ENCODE measurements around the gene RELA.
"Not testable (repeated sequence)": the region's sequence is repeated elsewhere in the genome, so short reads cannot be mapped to it uniquely, and the experiment has no call there.

RELA gene

DNA sequence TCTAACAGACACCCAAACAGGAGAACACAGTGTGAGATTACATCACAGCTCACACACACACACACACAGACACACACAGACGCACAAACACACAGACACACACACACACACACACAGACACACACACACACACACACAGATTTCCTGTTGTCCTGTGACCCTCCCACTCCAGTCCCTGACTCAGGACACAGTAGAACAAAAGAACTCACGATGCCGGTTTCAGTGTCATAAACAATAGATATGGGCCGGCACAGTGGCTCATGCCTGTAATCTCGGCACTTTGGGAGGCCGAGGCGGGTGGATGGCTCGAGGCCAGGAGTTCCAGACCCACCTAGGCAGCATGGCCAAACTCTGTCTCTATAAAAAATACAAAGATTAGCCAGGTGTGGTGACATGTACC lies 35.5 kb upstream of the RELA start:
- Histone ChIP-seq H3K9me3 (ENCODE audit: control insufficient read depth, low read length) (no peaks in the 10 kb centered on the region), H3K27me3 (replicated peaks; ENCODE audit: control insufficient read depth, insufficient read depth, low read length) (peaks cover 54% of the 10 kb centered on the region), H3K4me3 (ENCODE audit: low read length) (no peak overlapping the region), H3K4me1 (ENCODE audit: control insufficient read depth, insufficient read depth, low read length) (no peaks in the 10 kb centered on the region), H3K36me3 (ENCODE audit: control insufficient read depth, insufficient read depth, low read length, severe bottlenecking) (no peaks in the 10 kb centered on the region), H3K9ac (ENCODE audit: low read length) (no peak overlapping the region)
- no peak for DNase-seq (ENCODE audit: low read depth)

DNA sequence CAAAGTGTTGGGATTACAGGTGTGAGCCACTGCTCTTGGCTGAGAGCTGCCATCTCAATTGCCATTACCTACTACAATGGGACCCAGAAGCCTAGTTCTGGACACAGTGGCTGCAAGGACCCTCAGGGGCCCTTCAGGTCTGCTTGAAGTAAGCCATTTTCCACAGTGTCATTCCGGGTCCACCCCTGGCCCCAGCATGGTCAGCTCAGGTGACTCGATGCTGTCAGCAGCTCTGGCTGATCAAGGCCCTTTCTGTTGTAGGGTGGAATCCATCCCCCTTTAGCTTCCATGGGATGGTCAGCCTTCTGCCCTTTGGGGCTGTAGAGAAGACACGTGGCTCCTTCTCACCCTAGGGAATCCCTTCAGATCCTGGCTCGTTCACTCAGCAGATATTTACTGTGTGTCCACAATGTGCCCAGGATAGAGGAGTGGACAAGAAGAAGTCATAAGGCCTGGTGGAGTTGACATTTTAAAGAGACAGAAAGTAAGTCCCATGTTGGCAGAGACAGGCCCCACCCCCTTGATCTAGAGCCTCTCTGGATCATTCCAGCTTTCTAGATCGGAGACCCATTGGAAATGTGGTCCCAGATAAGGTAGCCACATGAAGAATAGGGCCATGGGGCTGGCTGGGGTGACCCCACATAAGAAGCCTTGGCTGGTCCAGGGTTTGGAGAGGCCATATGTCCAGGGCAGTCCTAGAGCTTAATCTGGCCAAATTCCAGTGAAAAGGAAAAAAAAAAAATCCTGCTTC lies 34.3 kb upstream of the RELA start:
- H3K9me3 ChIP-seq (ENCODE audit: control insufficient read depth, low read length), result no peaks in the 10 kb centered on the region
- H3K27me3 ChIP-seq (replicated peaks; ENCODE audit: control insufficient read depth, insufficient read depth, low read length), result peaks cover 51% of the 10 kb centered on the region
- no peaks in the 10 kb centered on the region for H3K36me3 ChIP-seq (ENCODE audit: control insufficient read depth, insufficient read depth, low read length, severe bottlenecking)
- no peaks in the 10 kb centered on the region for H3K4me1 ChIP-seq (ENCODE audit: control insufficient read depth, insufficient read depth, low read length)
- no peak for DNase-seq (ENCODE audit: low read depth)
- H3K4me3 ChIP-seq (ENCODE audit: low read length), result no peak overlapping the region
- H3K9ac ChIP-seq (ENCODE audit: low read length), result no peak overlapping the region

DNA sequence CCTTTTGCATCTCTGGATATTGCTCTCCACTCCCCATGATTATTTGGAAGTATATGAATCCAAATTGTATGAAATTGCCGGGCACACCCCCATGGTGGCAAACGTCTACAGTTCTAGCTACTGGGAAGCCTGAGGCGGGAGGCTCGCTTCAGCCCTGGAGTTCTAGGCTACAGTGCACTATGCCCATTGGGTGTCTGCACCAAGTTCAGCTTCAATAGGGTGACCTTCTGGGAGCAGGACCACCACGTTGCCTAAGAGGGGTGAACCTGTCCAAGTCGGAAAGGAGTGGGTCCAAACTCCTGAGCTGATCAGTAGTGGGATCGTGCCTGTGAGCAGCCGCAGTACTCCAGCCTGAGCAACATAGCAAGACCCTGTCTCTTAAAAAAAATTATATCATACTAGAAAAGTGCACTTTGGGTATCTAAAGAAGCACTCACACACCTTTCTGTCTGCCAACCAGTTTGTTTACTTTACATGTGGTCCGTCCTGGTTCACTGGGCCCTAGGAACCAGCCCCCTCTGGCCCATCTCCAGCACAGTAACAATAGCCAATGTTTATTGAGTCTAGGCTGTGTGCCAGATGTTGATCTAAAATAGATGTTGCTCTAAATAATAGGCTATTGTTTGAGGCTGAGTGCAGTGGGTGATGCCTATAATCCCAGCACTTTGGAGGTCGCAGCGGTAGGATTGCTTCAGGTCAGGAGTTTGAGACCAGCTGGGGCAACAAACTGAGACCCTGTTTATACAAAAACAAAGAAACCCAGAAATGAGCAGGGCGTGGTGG lies 32.9 kb upstream of the RELA start:
- DNase-seq (ENCODE audit: low read depth), result no peak
- H3K9me3 ChIP-seq (ENCODE audit: control insufficient read depth, low read length), result no peaks in the 10 kb centered on the region
- no peak overlapping the region for H3K9ac ChIP-seq (ENCODE audit: low read length)
- H3K36me3 ChIP-seq (ENCODE audit: control insufficient read depth, insufficient read depth, low read length, severe bottlenecking), result no peaks in the 10 kb centered on the region
- no peaks in the 10 kb centered on the region for H3K4me1 ChIP-seq (ENCODE audit: control insufficient read depth, insufficient read depth, low read length)
- peaks cover 42% of the 10 kb centered on the region for H3K27me3 ChIP-seq (replicated peaks; ENCODE audit: control insufficient read depth, insufficient read depth, low read length)
- no peak overlapping the region for H3K4me3 ChIP-seq (ENCODE audit: low read length)

DNA sequence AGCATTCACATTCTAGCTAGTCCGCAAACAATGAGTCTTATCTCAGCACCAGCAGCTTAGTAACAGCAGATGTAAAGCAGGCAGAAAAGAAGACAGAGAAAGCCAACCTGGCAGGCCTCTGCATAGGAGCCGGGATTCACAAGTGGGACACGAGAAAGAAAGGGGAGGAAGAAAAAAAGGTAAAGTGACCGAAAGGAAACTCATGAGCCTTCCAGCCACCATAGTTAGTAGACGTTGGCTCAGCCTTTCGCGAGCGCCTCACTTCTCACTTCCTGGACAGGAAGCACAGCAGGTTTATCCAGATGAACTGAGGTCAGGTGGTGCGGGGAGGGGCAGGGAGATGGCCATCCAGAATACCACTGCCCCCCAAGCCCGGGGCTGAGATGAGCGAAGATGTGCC lies 29.7 kb upstream of the RELA start:
- Histone ChIP-seq H3K36me3 (ENCODE audit: control insufficient read depth, insufficient read depth, low read length, severe bottlenecking) (no peaks in the 10 kb centered on the region), H3K9me3 (ENCODE audit: control insufficient read depth, low read length) (no peaks in the 10 kb centered on the region), H3K4me1 (ENCODE audit: control insufficient read depth, insufficient read depth, low read length) (no peaks in the 10 kb centered on the region), H3K9ac (ENCODE audit: low read length) (no peak overlapping the region), H3K27me3 (replicated peaks; ENCODE audit: control insufficient read depth, insufficient read depth, low read length) (peaks cover 16% of the 10 kb centered on the region), H3K4me3 (ENCODE audit: low read length) (no peak overlapping the region)
- DNase-seq (ENCODE audit: low read depth), result no peak

DNA sequence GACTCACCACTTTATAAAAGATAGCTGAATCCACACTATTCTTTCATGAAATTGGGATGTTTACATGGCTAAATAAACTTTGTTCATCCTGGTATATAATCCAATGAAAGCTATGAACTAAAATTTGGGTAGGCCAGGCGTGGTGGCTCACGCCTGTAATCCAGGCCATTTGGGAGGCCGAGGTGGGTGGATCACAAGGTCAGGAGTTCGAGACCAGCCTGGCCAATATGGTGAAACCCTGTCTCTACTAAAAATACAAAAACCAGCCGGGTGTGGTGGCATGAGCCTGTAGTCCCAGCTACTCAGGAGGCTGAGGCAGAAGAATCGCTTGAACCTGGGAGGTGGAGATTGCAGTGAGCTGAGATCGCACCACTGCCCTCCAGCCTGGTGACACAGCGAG lies 29.1 kb upstream of the RELA start:
- not testable (repeated sequence) for H3K4me3 ChIP-seq (ENCODE audit: low read length); H3K9ac ChIP-seq (ENCODE audit: low read length); H3K9me3 ChIP-seq (ENCODE audit: control insufficient read depth, low read length); DNase-seq (ENCODE audit: low read depth); H3K4me1 ChIP-seq (ENCODE audit: control insufficient read depth, insufficient read depth, low read length); H3K36me3 ChIP-seq (ENCODE audit: control insufficient read depth, insufficient read depth, low read length, severe bottlenecking)
- H3K27me3 ChIP-seq (replicated peaks; ENCODE audit: control insufficient read depth, insufficient read depth, low read length), result peaks cover 16% of the 10 kb centered on the region

DNA sequence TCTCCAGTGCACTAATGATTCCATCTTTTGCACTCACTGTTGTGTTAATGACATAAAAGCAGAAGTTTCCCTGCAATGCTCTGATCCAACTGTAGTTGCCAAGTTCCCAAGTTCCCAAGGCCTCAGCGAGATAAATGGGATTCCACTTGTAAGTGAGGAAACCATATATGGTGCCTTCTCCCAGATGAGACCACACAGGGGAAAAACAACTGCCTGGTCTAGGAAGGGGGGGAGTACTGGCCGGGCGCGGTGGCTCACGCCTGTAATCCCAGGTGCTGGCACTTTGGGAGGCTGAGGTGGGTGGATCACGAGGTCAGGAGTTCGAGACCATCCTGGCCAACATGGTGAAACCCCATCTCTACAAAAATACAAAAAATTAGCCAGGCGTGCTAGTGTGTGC lies 23.3 kb upstream of the RELA start:
- no peak for DNase-seq (ENCODE audit: low read depth)
- Histone ChIP-seq H3K9me3 (ENCODE audit: control insufficient read depth, low read length) (no peaks in the 10 kb centered on the region), H3K27me3 (replicated peaks; ENCODE audit: control insufficient read depth, insufficient read depth, low read length) (peaks cover 21% of the 10 kb centered on the region), H3K4me3 (ENCODE audit: low read length) (no peak overlapping the region), H3K9ac (ENCODE audit: low read length) (no peak overlapping the region), H3K36me3 (ENCODE audit: control insufficient read depth, insufficient read depth, low read length, severe bottlenecking) (no peaks in the 10 kb centered on the region), H3K4me1 (ENCODE audit: control insufficient read depth, insufficient read depth, low read length) (no peaks in the 10 kb centered on the region)

DNA sequence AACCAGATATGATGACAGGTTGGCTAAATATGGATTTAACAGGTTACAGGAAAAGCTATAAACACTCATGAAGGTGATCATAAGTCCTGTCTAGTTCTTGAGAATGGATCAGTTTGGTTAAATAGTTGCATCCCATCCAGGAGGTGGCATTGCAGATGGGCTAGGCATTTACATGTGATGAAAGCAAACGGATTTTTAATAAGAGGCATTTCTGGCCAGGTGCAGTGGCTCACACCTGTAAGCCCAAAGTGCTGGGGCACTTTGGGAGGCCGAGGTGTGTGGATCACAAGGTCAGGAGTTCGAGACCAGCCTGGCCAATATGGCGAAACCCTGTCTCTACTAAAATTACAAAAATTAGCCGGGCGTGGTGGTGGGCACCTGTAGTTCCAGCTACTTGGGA lies 20.8 kb upstream of the RELA start:
- not testable (repeated sequence) for H3K36me3 ChIP-seq (ENCODE audit: control insufficient read depth, insufficient read depth, low read length, severe bottlenecking); H3K9ac ChIP-seq (ENCODE audit: low read length); H3K9me3 ChIP-seq (ENCODE audit: control insufficient read depth, low read length); H3K4me1 ChIP-seq (ENCODE audit: control insufficient read depth, insufficient read depth, low read length); H3K4me3 ChIP-seq (ENCODE audit: low read length); DNase-seq (ENCODE audit: low read depth)
- H3K27me3 ChIP-seq (replicated peaks; ENCODE audit: control insufficient read depth, insufficient read depth, low read length), result peaks cover 21% of the 10 kb centered on the region

DNA sequence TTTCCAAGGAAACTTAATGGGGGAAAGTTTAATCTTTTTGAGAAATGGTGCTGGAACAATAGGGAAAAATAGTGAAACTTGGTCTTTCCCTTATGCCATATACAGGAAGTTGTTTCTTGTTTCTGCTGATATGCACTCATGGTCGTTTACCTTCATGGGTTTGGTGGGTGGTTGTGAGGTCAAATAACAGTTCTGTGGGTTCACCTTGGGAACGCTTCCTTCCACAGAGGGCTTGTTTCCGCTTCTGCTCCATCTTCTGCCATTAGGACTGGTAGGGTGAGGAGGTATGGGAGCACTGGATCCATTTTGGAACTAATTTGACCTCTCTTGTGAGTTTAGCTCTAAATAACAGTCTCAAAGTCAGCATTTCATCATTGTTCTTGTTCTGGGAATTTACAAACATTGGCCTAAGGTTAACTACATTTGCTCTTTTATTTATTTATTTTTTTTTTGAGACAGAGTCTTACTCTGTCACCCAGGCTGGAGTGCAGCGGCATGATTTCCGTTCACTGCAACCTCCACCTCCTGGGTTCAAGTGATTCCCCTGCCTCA lies 17.6 kb upstream of the RELA start:
- H3K4me3 ChIP-seq (ENCODE audit: low read length), result no peak overlapping the region
- peaks cover 15% of the 10 kb centered on the region for H3K27me3 ChIP-seq (replicated peaks; ENCODE audit: control insufficient read depth, insufficient read depth, low read length)
- H3K4me1 ChIP-seq (ENCODE audit: control insufficient read depth, insufficient read depth, low read length), result no peaks in the 10 kb centered on the region
- no peak overlapping the region for H3K9ac ChIP-seq (ENCODE audit: low read length)
- no peak for DNase-seq (ENCODE audit: low read depth)
- H3K9me3 ChIP-seq (ENCODE audit: control insufficient read depth, low read length), result no peaks in the 10 kb centered on the region
- no peaks in the 10 kb centered on the region for H3K36me3 ChIP-seq (ENCODE audit: control insufficient read depth, insufficient read depth, low read length, severe bottlenecking)

DNA sequence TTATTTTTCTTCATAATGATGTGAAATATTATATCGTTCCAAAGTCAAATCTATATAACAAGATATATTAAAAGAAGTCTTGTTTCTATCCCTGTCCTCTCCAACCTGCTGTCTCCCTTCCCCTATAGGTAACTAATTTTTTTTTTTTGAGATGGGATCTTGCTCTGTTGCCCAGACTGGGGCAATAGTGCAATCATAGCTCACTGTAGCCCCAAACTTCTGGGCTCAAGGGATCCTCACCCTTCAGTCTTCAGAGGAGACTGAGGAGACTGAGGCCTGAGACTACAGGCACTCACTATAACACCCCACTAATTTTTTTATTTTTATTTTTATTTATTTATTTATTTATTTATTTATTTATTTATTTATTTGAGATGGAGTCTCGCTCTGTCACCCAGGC lies 10.3 kb upstream of the RELA start:
- no peaks in the 10 kb centered on the region for H3K4me1 ChIP-seq (ENCODE audit: control insufficient read depth, insufficient read depth, low read length)
- no peak overlapping the region for H3K4me3 ChIP-seq (ENCODE audit: low read length)
- H3K9ac ChIP-seq (ENCODE audit: low read length), result no peak overlapping the region
- H3K36me3 ChIP-seq (ENCODE audit: control insufficient read depth, insufficient read depth, low read length, severe bottlenecking), result no peaks in the 10 kb centered on the region
- no peaks in the 10 kb centered on the region for H3K27me3 ChIP-seq (replicated peaks; ENCODE audit: control insufficient read depth, insufficient read depth, low read length)
- no peak for DNase-seq (ENCODE audit: low read depth)
- H3K9me3 ChIP-seq (ENCODE audit: control insufficient read depth, low read length), result no peaks in the 10 kb centered on the region

DNA sequence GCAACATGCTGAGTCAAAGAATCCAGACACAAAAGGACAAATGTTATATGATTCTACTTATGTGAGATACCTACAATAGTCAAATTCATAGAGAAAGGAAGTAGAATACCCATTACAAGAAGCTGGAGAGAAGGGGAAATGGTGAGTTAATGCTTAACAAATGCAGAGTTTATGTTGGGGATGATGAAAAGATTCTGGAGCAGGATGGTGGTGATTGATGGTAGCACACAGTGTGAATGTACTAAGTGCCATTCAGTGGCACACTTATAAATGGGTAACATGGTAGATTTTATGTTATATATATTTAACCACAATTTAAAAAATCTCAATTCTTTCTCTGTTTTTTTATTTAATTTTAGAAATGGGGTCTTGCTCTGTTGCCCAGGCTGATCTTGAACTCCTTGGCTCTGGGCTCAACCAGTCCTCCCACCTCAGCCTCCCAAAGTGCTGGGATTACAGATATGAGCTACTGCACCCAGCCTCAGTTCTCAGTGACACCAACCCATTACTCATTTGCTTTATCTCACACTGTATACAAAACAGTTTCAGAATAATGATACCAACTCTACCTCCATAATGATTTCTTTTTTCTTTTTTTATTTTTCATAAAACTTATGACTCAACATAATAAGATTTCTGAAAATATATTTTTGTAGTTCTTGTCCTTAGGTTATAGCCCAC lies 9.6 kb upstream of the RELA start:
- no peak for DNase-seq (ENCODE audit: low read depth)
- Histone ChIP-seq H3K9ac (ENCODE audit: low read length) (no peak overlapping the region), H3K4me3 (ENCODE audit: low read length) (no peak overlapping the region), H3K27me3 (replicated peaks; ENCODE audit: control insufficient read depth, insufficient read depth, low read length) (no peaks in the 10 kb centered on the region), H3K4me1 (ENCODE audit: control insufficient read depth, insufficient read depth, low read length) (no peaks in the 10 kb centered on the region), H3K36me3 (ENCODE audit: control insufficient read depth, insufficient read depth, low read length, severe bottlenecking) (no peaks in the 10 kb centered on the region), H3K9me3 (ENCODE audit: control insufficient read depth, low read length) (no peaks in the 10 kb centered on the region)

DNA sequence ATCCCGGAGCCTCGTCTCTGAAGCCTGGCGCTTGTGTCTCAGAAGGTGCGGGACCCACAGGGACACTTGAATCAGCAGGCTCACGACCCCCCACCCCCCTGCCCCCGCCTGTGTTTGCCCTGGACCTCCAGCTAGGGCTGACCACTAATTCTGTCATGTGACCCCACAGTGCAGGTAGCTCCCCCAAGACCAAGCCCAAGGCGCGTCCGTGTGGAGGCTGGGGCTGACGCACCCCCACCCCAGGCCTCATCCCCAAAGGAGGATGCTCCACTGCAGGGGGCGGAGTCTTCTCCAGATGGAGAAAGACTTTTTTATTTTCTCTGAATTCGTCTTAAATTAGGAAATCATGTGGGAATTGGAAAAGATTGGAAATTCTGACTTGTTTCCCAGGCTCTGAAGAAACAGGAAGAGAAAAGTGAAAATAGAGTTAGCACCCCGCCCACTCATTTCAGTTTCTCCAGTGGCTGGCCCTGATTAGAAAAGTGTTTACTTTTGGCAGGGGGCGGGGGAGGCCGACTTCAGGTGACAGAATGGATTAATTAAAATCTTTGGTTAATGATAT lies 1.0 kb upstream of the RELA start:
- Histone ChIP-seq H3K9me3 (ENCODE audit: control insufficient read depth, low read length) (no peaks in the 10 kb centered on the region), H3K27me3 (replicated peaks; ENCODE audit: control insufficient read depth, insufficient read depth, low read length) (no peaks in the 10 kb centered on the region), H3K4me3 (ENCODE audit: low read length) (peak overlapping the region; percentile 88), H3K9ac (ENCODE audit: low read length) (peak overlapping the region; percentile 93), H3K36me3 (ENCODE audit: control insufficient read depth, insufficient read depth, low read length, severe bottlenecking) (peaks cover 25% of the 10 kb centered on the region), H3K4me1 (ENCODE audit: control insufficient read depth, insufficient read depth, low read length) (peaks cover 22% of the 10 kb centered on the region)
- DNase-seq (ENCODE audit: low read depth), result peak; percentile 81
